Kidney (tissue), 14 donors: Measurements from ENCODE around the gene CLDN24. TPM values are rescaled to one million over a fixed set of nuclear protein-coding genes. Genes with fewer than 3 reads are reported as not detected.

Experiments used
- DNase-seq, 5 donors: peaks; one replicate each; pipeline ENCODE4 v3.0.0-alpha.2; 2013 to 2020
- FAIRE-seq: peaks from 2 replicates; lab custom pipeline; 2012; peaks lifted over from hg19 to GRCh38; lab: Jason Lieb, UNC
- H3K27ac ChIP-seq, 2 donors: one replicate each; pipeline ENCODE4 v1.7.0; 2013; ENCODE audit warnings: low read depth in 2 of 2, low read length in 2 of 2, inconsistent platforms in 1 of 2
- H3K27me3 ChIP-seq: one replicate; pipeline ENCODE4 v1.7.1; 2013; ENCODE audit warnings: low read length, inconsistent platforms; ENCODE audit not compliant: control insufficient read depth, insufficient read depth
- H3K36me3 ChIP-seq, 3 donors: one replicate each; pipeline versions ENCODE4 v1.7.0 to v1.7.1; 2013; ENCODE audit warnings: low read length in 3 of 3, control low read depth in 1 of 3, inconsistent platforms in 1 of 3; ENCODE audit not compliant: insufficient read depth in 3 of 3, control insufficient read depth in 2 of 3
- H3K4me1 ChIP-seq, 3 donors: one replicate each; pipeline versions ENCODE4 v1.7.0 to v1.7.1; 2013; ENCODE audit warnings: low read length in 3 of 3, inconsistent platforms in 1 of 3, low read depth in 1 of 3; ENCODE audit not compliant: control insufficient read depth in 2 of 3, insufficient read depth in 2 of 3
- H3K4me3 ChIP-seq, 3 donors: one replicate each; pipeline versions ENCODE4 v1.7.0 to v1.8.1; 2013; ENCODE audit warnings: low read length in 3 of 3, control low read depth in 1 of 3, inconsistent platforms in 1 of 3
- H3K9ac ChIP-seq, 3 donors: one replicate each; pipeline versions ENCODE4 v1.7.0 to v1.7.1; 2013; ENCODE audit warnings: low read length in 3 of 3, control low read depth in 1 of 3, inconsistent platforms in 1 of 3
- H3K9me3 ChIP-seq, 3 donors: one replicate each; pipeline versions ENCODE4 v1.7.0 to v1.7.1; 2013; ENCODE audit warnings: low read length in 3 of 3, control low read depth in 1 of 3, inconsistent platforms in 1 of 3; ENCODE audit not compliant: control insufficient read depth in 2 of 3, insufficient read depth in 1 of 3
- CTCF ChIP-seq: IDR thresholded peaks from 3 replicates; pipeline ENCODE4 v1.5.1; 2012; ENCODE audit warnings: mild to moderate bottlenecking, moderate library complexity, borderline replicate concordance; ENCODE audit not compliant: insufficient read depth; ENCODE audit errors: extremely low read depth
- intact Hi-C: fragments of 100-400 bp; cut with DNase I; formaldehyde crosslinking; loops from one replicate; pipeline ENCODE4 v1.11.1; 2022
- polyA plus RNA-seq: library from polyadenylated mRNA; stranded (reverse); fragments of 350-450 nt; fragmentation: Illumina TruSeq; extraction: RNeasy Lipid Tissue Mini Kit (QIAGEN cat#74804); gene quantifications from one replicate; pipeline ENCODE4 v1.2.3, GENCODE V29; 2014; ENCODE audit warnings: low read depth, low replicate concordance; ENCODE audit not compliant: insufficient read depth
- total RNA-seq: library from RNA; stranded (reverse); fragmentation: NEBNext Ultra II Directional; extraction: Animal tissue kit (Norgen Biotek cat#: 25700); gene quantifications from one replicate; pipeline ENCODE4 v1.2.1, GENCODE V29; 2021
- donor health status: control.
- donor health status: control.
- donor health status: control.
- donor health status: control.
- donor health status: control.
- donor health status: DM: yes; HTN: yes; CAD: no.
- donor health status: Normal renal cell carcinoma (clear cell type).

CLDN24 gene
- total and polyA plus RNA-seq, 2 donors from 2014 or later: not detected

GRCh38 chr4:183284965-183285364 is 37.3 kb downstream of the CLDN24 start:
- H3K4me3 ChIP-seq: no peak overlapping the region
- FAIRE-seq (no peak), DNase-seq (peak in 2 of 5 donors; percentile 36 to 85)
- TF ChIP-seq CTCF: no peak
- peaks cover 6 to 39% (median 13%) of the 10 kb centered on the region in 3 donors for H3K36me3 ChIP-seq
- intact Hi-C loops: no loop called here
- no peaks in the 10 kb centered on the region for H3K9me3 ChIP-seq
- H3K27me3 ChIP-seq: no peaks in the 10 kb centered on the region
- no peak overlapping the region for H3K27ac ChIP-seq
- H3K4me1 ChIP-seq: peaks cover 3 to 23% (median 3%) of the 10 kb centered on the region in 3 donors
- H3K9ac ChIP-seq: no peak overlapping the region

- TF ChIP-seq CTCF: no peak
- no peak overlapping the region for H3K27ac ChIP-seq
- intact Hi-C loops: no loop called here
- FAIRE-seq (no peak), DNase-seq (peak in 2 of 5 donors; percentile 68 to 85)
- no peaks in the 10 kb centered on the region for H3K9me3 ChIP-seq
- peaks cover 6 to 37% (median 13%) of the 10 kb centered on the region in 3 donors for H3K36me3 ChIP-seq
- peak overlapping the region in 1 of 3 donors; percentile 7 for H3K4me3 ChIP-seq
- H3K4me1 ChIP-seq: peaks cover 3 to 23% (median 3%) of the 10 kb centered on the region in 3 donors
- H3K9ac ChIP-seq: no peak overlapping the region
- H3K27me3 ChIP-seq: no peaks in the 10 kb centered on the region
Measured at GRCh38 chr4:183284258-183284785, 37.9 kb downstream of the CLDN24 start.

- TF ChIP-seq CTCF: no peak
- H3K9ac ChIP-seq: no peak overlapping the region
- no peak for DNase-seq
- H3K27ac ChIP-seq: no peak overlapping the region
- no peak overlapping the region for H3K4me3 ChIP-seq
- no peaks in the 10 kb centered on the region for H3K4me1 ChIP-seq
- FAIRE-seq: peak; percentile 21
- H3K36me3 ChIP-seq: peaks cover 0 to 10% (median 7%) of the 10 kb centered on the region in 3 donors
- H3K27me3 ChIP-seq: no peaks in the 10 kb centered on the region
- H3K9me3 ChIP-seq: peaks cover 0 to 18% (median 9%) of the 10 kb centered on the region in 3 donors
- intact Hi-C loops: no loop called here
Measured at GRCh38 chr4:183276106-183276505, 46.1 kb downstream of the CLDN24 start.
